Esophagus (tissue), 2 donors: ENCODE data around the gene GMDS. TPM values are rescaled to one million over a fixed set of nuclear protein-coding genes. Genes with fewer than 3 reads are reported as not detected.

Source experiments
- H3K27ac ChIP-seq, 2 donors: one replicate each; pipeline ENCODE4 v1.5.1; 2013; ENCODE audit warnings: low read depth in 2 of 2, mild to moderate bottlenecking in 2 of 2, inconsistent platforms in 1 of 2, low read length in 1 of 2, moderate library complexity in 1 of 2
- H3K27me3 ChIP-seq, 2 donors: one replicate each; pipeline ENCODE4 v1.6.1; 2013; ENCODE audit warnings: low read length in 2 of 2, control low read depth in 1 of 2, mild to moderate bottlenecking in 1 of 2; ENCODE audit not compliant: insufficient read depth in 2 of 2, control insufficient read depth in 1 of 2
- H3K36me3 ChIP-seq, 2 donors: one replicate each; pipeline ENCODE4 v1.6.1; 2013; ENCODE audit warnings: low read length in 1 of 2; ENCODE audit not compliant: control insufficient read depth in 2 of 2, insufficient read depth in 2 of 2
- H3K4me1 ChIP-seq, 2 donors: one replicate each; pipeline ENCODE4 v1.6.1; 2013; ENCODE audit warnings: low read length in 1 of 2; ENCODE audit not compliant: control insufficient read depth in 2 of 2, insufficient read depth in 2 of 2
- H3K4me3 ChIP-seq, 2 donors: one replicate each; pipeline ENCODE4 v1.5.1; 2013; ENCODE audit warnings: low read length in 2 of 2, mild to moderate bottlenecking in 2 of 2, low read depth in 1 of 2, moderate library complexity in 1 of 2
- H3K9me3 ChIP-seq, 2 donors: one replicate each; pipeline ENCODE4 v1.6.1; 2013; ENCODE audit warnings: mild to moderate bottlenecking in 2 of 2, low read depth in 1 of 2, low read length in 1 of 2, moderate library complexity in 1 of 2; ENCODE audit not compliant: control insufficient read depth in 2 of 2, insufficient read depth in 1 of 2
- WGBS, 2 donors: extraction: QIAGEN DNeasy Blood & Tissue Kit; methylation state at CpG; one replicate each; pipeline ENCODE4 v1.1.7; 2013; 5-methylcytosine and 5-hydroxymethylcytosine counted together
- polyA plus RNA-seq, 2 donors: library from polyadenylated mRNA; stranded (reverse); fragments of 200-250 nt; gene quantifications; one replicate each; pipeline ENCODE4 v1.2.3, GENCODE V29; 2013
- donor health status: healthy with polysubstance abuse.
- donor health status: Bipolar disorder and iron deficiency.

The GMDS gene
- polyA plus RNA-seq, 2 donors = 42.4 to 54.5 TPM

DNA sequence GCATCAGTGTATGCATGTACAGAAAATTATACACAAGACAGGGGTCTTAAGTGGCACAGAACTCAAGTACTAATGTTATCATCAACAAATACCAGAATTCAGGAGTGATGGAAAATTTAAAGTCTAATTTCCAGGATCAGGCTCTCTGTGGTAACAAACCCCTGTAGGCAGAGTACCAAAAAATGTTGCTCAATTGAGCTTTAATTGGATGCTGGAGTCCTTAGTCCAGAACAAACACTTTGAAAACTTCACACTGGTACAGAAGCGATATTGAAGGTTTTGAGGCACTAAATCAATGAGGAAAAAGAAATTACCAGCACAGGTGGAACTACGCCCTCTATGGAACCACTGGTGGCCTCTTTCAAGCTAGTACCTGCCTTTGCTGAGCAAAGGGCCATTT lies 522.6 kb downstream of the GMDS start:
- Histone ChIP-seq H3K4me1 (no peaks in the 10 kb centered on the region), H3K4me3 (no peak overlapping the region), H3K36me3 (no peaks in the 10 kb centered on the region), H3K27me3 (no peaks in the 10 kb centered on the region), H3K27ac (no peak overlapping the region), H3K9me3 (no peaks in the 10 kb centered on the region)
- 95 to 97% methylated on average over 2 of the region's 2 CpGs for WGBS, 2 donors

- Histone ChIP-seq H3K9me3 (no peaks in the 10 kb centered on the region), H3K27ac (no peak overlapping the region), H3K4me3 (no peak overlapping the region), H3K27me3 (no peaks in the 10 kb centered on the region), H3K36me3 (no peaks in the 10 kb centered on the region), H3K4me1 (no peaks in the 10 kb centered on the region)
- 83 to 85% methylated on average over 8 of the region's 8 CpGs for WGBS, 2 donors
These were observed 524.6 kb downstream of the GMDS start for GRCh38 chr6:1720620-1721322.

GRCh38 chr6:1719922-1720321 lies 525.5 kb downstream of the GMDS start:
- H3K27ac ChIP-seq = no peak overlapping the region
- H3K27me3 ChIP-seq = no peaks in the 10 kb centered on the region
- H3K4me3 ChIP-seq = no peak overlapping the region
- H3K9me3 ChIP-seq = no peaks in the 10 kb centered on the region
- H3K36me3 ChIP-seq = no peaks in the 10 kb centered on the region
- WGBS, 2 donors = 75 to 77% methylated on average over 3 of the region's 3 CpGs
- no peaks in the 10 kb centered on the region for H3K4me1 ChIP-seq

DNA sequence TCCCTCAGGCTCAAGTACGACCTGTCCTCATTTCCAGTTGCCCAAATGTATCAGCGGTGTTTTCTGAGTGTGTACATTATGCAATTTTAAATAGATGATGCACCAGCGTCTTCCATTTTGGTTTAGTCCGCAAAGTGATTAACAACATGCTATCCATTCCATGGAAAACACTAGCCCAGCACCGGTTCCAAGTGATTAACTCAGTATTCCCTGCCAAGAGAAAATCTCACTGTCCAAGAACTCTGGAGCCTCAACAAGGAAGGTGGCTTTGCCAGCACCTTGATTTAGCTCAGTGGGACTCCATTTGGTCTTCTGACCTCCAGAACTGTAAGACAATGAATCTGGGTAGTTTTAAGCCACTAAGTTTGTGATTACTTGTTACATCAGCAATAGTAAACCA lies 528.5 kb downstream of the GMDS start:
- H3K4me3 ChIP-seq = no peak overlapping the region
- WGBS, 2 donors = 87 to 93% methylated on average over 5 of the region's 5 CpGs
- no peak overlapping the region for H3K27ac ChIP-seq
- H3K27me3 ChIP-seq = no peaks in the 10 kb centered on the region
- no peaks in the 10 kb centered on the region for H3K36me3 ChIP-seq
- H3K9me3 ChIP-seq = no peaks in the 10 kb centered on the region
- no peaks in the 10 kb centered on the region for H3K4me1 ChIP-seq

- 82 to 87% methylated on average over 4 to 5 of the region's 5 CpGs for WGBS, 2 donors
- no peaks in the 10 kb centered on the region for H3K4me1 ChIP-seq
- no peaks in the 10 kb centered on the region for H3K36me3 ChIP-seq
- no peaks in the 10 kb centered on the region for H3K9me3 ChIP-seq
- H3K27me3 ChIP-seq = no peaks in the 10 kb centered on the region
- no peak overlapping the region for H3K4me3 ChIP-seq
- no peak overlapping the region for H3K27ac ChIP-seq
These were observed 529.0 kb downstream of the GMDS start for GRCh38 chr6:1716396-1716795.

DNA sequence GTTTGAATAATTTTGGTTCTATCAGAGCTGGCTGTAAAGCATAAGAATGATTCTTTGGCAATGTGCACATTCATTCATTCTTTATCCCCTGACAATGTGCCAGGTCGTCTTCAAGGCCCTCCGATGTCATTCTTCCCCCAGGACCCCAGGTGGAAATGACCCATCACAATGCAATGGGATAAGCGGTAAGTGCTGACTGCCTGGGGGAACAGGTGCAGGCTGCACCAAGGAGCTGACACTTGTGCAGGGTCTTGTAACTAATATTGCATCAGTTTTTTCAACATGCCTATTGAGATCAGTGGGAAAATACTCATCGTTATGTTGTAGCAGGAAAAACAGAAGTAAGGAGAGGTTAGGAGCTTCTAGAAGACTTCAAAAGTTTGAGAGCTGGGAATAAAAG lies 530.1 kb downstream of the GMDS start:
- 88 to 91% methylated on average over 4 of the region's 4 CpGs for WGBS, 2 donors
- Histone ChIP-seq H3K9me3 (no peaks in the 10 kb centered on the region), H3K27ac (no peak overlapping the region), H3K36me3 (no peaks in the 10 kb centered on the region), H3K4me1 (no peaks in the 10 kb centered on the region), H3K27me3 (no peaks in the 10 kb centered on the region), H3K4me3 (no peak overlapping the region)

GRCh38 chr6:1714654-1715053 lies 530.8 kb downstream of the GMDS start:
- no peaks in the 10 kb centered on the region for H3K4me1 ChIP-seq
- 93 to 97% methylated on average over 5 of the region's 5 CpGs for WGBS, 2 donors
- no peaks in the 10 kb centered on the region for H3K36me3 ChIP-seq
- no peaks in the 10 kb centered on the region for H3K9me3 ChIP-seq
- H3K4me3 ChIP-seq = no peak overlapping the region
- H3K27me3 ChIP-seq = no peaks in the 10 kb centered on the region
- H3K27ac ChIP-seq = no peak overlapping the region

DNA sequence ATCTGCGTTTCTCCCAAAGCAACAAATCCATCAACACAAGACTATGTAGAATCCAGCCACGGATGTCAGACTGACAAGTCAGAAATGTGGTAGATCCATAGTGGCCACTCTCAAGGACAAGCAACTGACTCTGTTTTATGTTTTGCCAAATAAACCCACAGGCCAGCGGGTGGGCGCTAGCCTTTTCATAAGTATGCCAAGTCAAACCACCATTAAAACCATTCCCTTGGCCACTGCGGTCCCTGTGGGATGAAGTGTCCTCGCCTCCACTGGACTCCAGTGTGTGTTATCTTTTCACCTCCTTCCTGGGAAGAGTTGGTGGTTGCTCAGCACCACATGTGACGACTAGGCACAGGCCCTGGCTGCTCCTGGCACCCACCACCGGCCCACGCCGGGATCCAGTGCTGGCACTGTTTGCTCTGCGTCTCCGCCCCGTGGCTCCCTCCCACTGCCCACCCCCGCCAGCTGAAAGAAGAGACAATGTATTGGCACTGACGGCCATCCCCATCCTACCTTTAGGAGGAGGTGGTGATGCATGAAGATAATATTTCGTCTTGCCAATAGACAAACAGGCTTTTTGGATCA lies 532.3 kb downstream of the GMDS start:
- no peak overlapping the region for H3K4me3 ChIP-seq
- H3K4me1 ChIP-seq = peaks cover 3% of the 10 kb centered on the region in 2 donors
- H3K27ac ChIP-seq = no peak overlapping the region
- H3K9me3 ChIP-seq = peaks cover 0 to 2% of the 10 kb centered on the region in 2 donors
- H3K27me3 ChIP-seq = no peaks in the 10 kb centered on the region
- H3K36me3 ChIP-seq = peaks cover 0 to 2% of the 10 kb centered on the region in 2 donors
- 84 to 92% methylated on average over 16 of the region's 16 CpGs for WGBS, 2 donors

GRCh38 chr6:1712451-1712850 lies 533.0 kb downstream of the GMDS start:
- H3K4me3 ChIP-seq = no peak overlapping the region
- peaks cover 3% of the 10 kb centered on the region in 2 donors for H3K4me1 ChIP-seq
- WGBS, 2 donors = 82 to 85% methylated on average over 3 of the region's 3 CpGs
- H3K27me3 ChIP-seq = no peaks in the 10 kb centered on the region
- no peak overlapping the region for H3K27ac ChIP-seq
- peaks cover 0 to 3% of the 10 kb centered on the region in 2 donors for H3K9me3 ChIP-seq
- H3K36me3 ChIP-seq = peaks cover 0 to 2% of the 10 kb centered on the region in 2 donors

DNA sequence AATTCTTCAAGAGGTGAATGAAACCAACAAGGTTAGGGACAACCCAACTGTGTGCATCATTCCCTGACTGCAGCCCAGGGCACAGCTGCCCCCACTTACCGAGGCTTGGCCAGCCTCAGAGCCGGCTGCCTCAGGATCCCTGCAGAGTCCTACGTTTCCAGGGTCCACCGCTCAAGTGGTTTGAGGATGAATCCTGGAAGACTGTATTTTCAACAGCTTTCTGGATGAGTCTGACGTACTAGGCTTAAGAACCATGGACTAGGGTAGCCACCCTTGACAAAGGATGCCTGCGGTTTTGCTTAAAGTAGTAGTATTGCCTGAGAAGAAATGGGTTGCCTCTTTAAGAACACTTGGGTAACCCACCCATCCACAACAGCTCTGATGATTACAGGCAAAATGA lies 534.3 kb downstream of the GMDS start:
- Histone ChIP-seq H3K9me3 (peaks cover 0 to 3% of the 10 kb centered on the region in 2 donors), H3K4me1 (peaks cover 3% of the 10 kb centered on the region in 2 donors), H3K36me3 (peaks cover 0 to 2% of the 10 kb centered on the region in 2 donors), H3K27me3 (no peaks in the 10 kb centered on the region), H3K27ac (no peak overlapping the region), H3K4me3 (no peak overlapping the region)
- WGBS, 2 donors = 79 to 96% methylated on average over 6 of the region's 6 CpGs
